ENCODE measurements around the gene TMEM263. TPM values are rescaled to one million over a fixed set of nuclear protein-coding genes. Genes with fewer than 3 reads are reported as not detected.

The TMEM263 gene
- total RNA-seq, 1 donor from 2014 or later = 26.5 TPM

DNA sequence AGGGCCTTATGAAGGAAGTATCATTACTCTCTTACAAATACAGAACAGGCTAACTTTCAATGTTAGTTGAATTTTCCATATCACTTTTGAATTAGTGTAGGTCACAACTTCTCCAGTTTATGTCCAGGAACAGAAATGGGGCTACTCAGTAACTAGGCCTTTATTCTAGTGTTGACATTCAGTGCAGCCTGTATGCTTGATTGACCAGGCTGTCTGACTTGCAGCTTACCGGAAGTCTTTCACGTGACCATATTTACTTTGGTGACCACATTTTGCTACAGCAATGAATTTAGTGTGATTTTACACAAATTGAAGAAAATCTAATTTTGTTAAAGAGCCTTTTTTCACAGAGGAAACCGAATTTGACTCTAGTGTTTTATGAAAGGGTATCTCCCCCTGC lies 18.8 kb downstream of the TMEM263 start:
- H3K27ac ChIP-seq = no peak overlapping the region
- H3K4me1 ChIP-seq = peaks cover 25% of the 10 kb centered on the region
- TF ChIP-seq, protein P1, sequence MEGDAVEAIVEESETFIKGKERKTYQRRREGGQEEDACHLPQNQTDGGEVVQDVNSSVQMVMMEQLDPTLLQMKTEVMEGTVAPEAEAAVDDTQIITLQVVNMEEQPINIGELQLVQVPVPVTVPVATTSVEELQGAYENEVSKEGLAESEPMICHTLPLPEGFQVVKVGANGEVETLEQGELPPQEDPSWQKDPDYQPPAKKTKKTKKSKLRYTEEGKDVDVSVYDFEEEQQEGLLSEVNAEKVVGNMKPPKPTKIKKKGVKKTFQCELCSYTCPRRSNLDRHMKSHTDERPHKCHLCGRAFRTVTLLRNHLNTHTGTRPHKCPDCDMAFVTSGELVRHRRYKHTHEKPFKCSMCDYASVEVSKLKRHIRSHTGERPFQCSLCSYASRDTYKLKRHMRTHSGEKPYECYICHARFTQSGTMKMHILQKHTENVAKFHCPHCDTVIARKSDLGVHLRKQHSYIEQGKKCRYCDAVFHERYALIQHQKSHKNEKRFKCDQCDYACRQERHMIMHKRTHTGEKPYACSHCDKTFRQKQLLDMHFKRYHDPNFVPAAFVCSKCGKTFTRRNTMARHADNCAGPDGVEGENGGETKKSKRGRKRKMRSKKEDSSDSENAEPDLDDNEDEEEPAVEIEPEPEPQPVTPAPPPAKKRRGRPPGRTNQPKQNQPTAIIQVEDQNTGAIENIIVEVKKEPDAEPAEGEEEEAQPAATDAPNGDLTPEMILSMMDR (IDR thresholded peaks at IDR 0.05) = no peak
- peak in 1 of 2 donors; percentile 46 for ATAC-seq
- H3K36me3 ChIP-seq = peaks cover 25% of the 10 kb centered on the region
- no peak overlapping the region for H3K4me3 ChIP-seq
- no peak for DNase-seq
- intact Hi-C loops (cut with DNase I) = no loop called here
- no peaks in the 10 kb centered on the region for H3K27me3 ChIP-seq (ENCODE audit: low read depth)
- H3K9me3 ChIP-seq = no peaks in the 10 kb centered on the region

DNA sequence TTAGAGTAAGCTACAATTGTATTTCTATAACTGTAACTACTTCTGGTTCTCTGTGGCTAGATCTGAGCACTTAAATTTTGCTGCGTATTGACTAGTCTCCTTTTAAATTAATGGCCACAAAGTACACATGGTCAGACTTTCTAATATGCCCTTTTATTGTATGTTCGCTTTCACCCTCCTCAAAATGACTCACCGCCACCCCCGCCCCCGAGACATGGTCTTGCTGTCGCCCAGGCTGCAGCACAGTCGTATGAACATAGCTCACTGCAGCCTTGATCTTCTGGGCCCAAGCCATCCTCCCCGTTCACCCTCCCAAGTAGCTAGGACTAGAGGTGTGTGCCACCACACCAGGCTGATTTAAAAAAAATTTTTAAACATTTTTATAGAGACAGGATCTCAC lies 19.4 kb downstream of the TMEM263 start:
- Histone ChIP-seq H3K27ac (no peak overlapping the region), H3K36me3 (peaks cover 21% of the 10 kb centered on the region), H3K27me3 (ENCODE audit: low read depth) (no peaks in the 10 kb centered on the region), H3K4me3 (no peak overlapping the region), H3K9me3 (no peaks in the 10 kb centered on the region), H3K4me1 (peaks cover 25% of the 10 kb centered on the region)
- TF ChIP-seq, protein P1 (IDR thresholded peaks at IDR 0.05) = no peak
- ATAC-seq (no peak), DNase-seq (no peak)
- intact Hi-C loops (cut with DNase I) = no loop called here

DNA sequence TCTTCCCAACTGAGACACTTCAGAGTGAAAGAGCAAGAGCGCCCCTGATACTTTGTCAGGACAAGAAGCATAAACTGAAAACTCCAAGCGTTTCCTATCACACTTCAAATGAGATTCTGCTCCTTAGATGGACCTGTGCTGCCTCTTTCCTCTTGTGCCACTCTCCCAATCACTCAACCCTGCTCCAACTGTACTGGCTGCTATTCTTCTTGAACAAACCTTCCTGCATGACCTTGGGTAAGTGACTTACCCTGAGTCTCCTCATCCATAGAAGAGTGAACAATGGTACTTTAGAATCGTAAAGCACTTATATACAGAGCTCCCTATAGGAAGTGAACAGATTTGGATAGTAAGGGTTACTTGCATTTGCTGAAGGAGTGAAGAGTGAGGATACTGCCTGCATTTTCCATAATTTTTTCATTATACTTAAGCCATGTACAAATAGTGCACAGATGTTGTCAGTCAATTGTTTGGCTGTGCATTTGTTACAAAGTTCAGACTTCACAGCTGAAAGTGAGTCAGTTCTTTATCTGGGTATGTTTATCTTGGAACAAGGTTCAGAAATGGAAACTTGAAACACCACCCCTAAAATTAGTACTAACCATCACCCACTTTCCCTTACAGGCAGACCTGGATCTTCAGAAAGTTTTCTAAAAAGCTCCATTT lies 20.4 kb downstream of the TMEM263 start:
- DNase-seq (no peak), ATAC-seq (no peak)
- intact Hi-C loops (cut with DNase I) = no loop called here
- Histone ChIP-seq H3K4me1 (peaks cover 25% of the 10 kb centered on the region), H3K27ac (no peak overlapping the region), H3K4me3 (no peak overlapping the region), H3K9me3 (no peaks in the 10 kb centered on the region), H3K36me3 (peaks cover 10% of the 10 kb centered on the region), H3K27me3 (ENCODE audit: low read depth) (no peaks in the 10 kb centered on the region)
- TF ChIP-seq, protein P1 (IDR thresholded peaks at IDR 0.05) = no peak

DNA sequence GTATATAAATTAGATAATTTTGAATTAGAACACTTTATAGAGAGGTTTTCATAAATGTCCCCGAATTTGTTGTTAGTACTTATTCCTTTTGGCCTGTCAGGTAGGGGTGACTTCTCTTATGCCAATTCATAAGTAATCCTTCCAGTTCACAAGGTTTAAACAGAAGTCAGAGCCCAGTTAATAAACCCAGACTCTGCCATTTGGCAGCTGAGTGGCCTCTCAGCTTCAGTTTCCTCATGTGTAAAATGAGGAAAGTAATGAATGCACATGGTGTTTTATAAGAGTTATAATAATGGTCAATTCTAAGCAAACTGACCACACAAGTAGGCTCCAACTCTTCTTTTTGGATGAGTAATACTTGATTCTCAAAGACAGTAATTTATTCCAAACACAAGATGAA lies 21.0 kb downstream of the TMEM263 start:
- intact Hi-C loops (cut with DNase I) = no loop called here
- H3K9me3 ChIP-seq = no peaks in the 10 kb centered on the region
- TF ChIP-seq, protein P1 (IDR thresholded peaks at IDR 0.05) = no peak
- ATAC-seq (no peak), DNase-seq (no peak)
- H3K4me1 ChIP-seq = peaks cover 25% of the 10 kb centered on the region
- no peak overlapping the region for H3K27ac ChIP-seq
- H3K4me3 ChIP-seq = no peak overlapping the region
- no peaks in the 10 kb centered on the region for H3K27me3 ChIP-seq (ENCODE audit: low read depth)
- peaks cover 5% of the 10 kb centered on the region for H3K36me3 ChIP-seq

DNA sequence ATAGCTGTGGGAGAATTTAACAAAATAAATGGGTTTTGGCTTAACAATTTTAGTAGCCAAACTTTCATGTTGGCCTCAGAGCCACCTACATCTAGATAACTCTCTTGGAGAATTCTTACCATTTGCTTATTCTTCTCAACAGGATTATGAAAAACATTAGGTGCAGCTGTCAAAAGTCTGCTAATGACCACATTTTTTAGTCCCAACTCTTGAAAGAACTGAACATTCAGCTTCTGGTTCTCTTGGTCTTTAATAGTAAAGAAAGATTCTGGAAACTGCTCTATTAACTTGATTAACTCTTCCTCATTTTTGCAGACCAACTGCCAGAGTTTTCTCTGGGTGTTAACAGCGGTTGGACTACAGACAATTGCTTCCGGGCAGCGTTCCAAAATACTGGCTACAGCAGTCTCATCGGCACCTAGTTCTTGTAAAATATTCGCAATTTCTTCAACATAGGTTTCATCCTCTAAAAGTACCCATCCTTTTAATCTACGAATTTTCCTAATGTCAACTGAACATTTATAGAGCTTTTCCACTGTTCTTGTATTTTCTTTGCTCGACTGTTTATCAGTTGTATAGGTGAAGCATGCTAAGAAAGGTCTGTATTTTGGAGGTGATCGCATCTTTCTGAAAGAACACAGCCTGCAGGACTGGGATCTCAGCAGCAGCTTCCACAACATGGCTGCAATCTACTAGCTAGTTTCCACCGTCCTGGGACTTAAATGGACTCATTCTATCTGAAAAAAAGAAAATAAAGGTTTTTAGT lies 22.5 kb downstream of the TMEM263 start:
- Histone ChIP-seq H3K27me3 (ENCODE audit: low read depth) (no peaks in the 10 kb centered on the region), H3K27ac (no peak overlapping the region), H3K36me3 (no peaks in the 10 kb centered on the region), H3K4me3 (no peak overlapping the region), H3K4me1 (peaks cover 25% of the 10 kb centered on the region), H3K9me3 (no peaks in the 10 kb centered on the region)
- intact Hi-C loops (cut with DNase I) = no loop called here
- TF ChIP-seq, protein P1 (IDR thresholded peaks at IDR 0.05) = no peak
- ATAC-seq = no peak
- no peak for DNase-seq
